Activated T-helper 1 cell treated with Interleukin-2 at 50 U/mL for 16 hours (primary cell): Measurements from ENCODE around the gene ARVCF.
A peak's percentile ranks its signal among the peaks of the same experiment; 100 is the strongest.

Experiments
- DNase-seq: peaks from one replicate; pipeline ENCODE4 v3.0.0-alpha.2; 2020; ENCODE audit warnings: low read depth

ARVCF gene

DNA sequence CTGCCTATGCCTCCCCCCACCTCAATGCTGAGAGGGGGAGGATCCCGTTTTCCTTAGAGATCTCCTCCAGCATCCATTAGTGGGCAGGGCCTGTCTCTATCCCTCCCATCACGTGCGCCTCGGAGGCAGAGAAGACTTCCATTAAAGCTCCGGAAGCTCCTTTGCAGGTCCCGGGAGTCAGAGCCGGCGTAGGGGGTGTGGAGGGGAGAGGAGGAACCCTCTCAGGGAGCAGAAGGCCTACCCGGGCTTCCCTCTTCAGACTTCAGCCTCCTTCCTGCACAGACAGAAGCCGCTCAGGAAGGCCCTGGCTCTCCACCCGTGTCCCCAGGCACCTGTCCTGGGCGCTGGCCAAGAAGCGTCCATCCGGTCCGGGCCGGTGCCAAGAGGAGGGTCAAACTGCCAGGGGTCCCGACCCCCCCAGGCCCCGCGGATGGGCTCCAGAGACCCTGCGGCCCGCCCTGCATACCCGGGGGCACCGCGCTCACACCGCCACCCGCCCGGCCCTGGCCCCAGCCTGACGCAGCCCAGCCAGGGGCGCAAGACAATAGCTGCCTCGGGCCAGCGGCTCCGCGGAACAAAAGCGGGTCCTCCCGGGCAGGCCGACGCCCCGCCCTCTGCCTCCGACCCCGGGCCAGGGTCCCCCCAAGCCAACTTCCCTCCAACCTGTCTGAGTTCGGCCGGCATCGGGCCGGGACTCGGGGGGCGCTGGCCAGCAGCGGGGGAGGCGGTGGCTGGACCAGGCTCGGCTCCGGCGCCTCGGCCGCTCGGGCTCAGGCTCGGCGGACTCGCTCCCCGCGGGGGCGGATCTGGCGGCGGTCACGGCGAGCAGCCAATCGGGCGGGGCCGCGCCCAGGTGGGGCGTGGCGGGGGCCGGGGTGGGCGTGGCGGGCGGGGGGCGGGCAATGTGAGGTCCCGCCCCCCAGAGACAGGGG is 29.9 kb downstream of the ARVCF start:
- peak; percentile 50 for DNase-seq

GRCh38 chr22:19986011-19986409 is 30.6 kb downstream of the ARVCF start:
- DNase-seq, result no peak

- DNase-seq, result no peak
Measured at GRCh38 chr22:19984851-19985811, 31.5 kb downstream of the ARVCF start.

- DNase-seq, result no peak
Measured at GRCh38 chr22:19984201-19984753, 32.3 kb downstream of the ARVCF start.

DNA sequence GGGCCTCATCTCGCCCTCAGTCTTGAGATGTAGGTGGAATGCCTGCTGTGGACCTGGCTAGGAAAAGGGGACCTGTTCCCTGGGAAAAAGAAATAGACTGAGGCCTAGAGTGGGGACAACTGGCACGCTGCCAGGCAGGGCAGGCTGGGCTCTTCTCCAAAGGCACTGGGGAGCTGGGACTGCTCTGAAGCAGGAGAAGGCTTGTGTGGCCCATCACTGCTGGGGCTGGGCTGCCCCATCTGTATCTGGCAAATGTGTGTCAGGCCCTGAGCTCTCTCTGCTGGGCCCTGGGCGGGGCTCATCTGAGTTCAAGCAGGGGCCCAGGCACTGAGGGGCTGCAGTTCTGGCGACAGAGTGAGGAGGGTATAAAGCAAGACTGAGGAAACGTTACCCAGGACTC is 32.9 kb downstream of the ARVCF start:
- DNase-seq, result no peak

DNA sequence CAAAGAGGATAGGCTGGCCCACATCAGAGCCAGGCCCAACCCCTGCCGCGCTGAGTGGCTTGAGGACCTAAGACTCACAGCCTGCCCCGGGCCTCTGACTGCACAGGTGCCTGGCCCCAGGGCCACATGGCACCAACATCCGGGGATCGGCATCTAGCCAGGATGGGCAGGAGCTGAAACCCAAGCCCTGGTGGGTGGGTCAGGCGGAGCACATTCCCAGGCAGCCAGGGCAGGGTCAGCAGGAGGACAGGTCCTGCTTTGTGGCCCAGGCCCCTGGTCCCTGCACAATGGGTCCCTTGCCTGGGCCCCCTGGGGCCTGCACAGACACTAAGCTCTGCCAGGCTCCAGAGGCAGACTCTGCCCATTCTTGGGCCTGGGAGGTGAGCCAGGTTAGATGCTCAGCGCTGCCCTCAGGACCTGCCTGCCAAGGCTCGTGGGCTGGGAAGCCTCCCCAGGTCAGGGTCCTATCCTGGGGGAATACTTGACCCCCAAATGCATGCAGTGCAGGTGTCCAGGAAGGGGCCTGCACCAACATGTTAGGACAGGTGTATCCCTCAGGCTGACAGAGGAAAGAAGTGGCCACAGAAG is 33.5 kb downstream of the ARVCF start:
- no peak for DNase-seq

GRCh38 chr22:19981961-19982920 is 34.4 kb downstream of the ARVCF start:
- no peak for DNase-seq

- no peak for DNase-seq
Measured at GRCh38 chr22:19981171-19981960, 35.3 kb downstream of the ARVCF start.

DNA sequence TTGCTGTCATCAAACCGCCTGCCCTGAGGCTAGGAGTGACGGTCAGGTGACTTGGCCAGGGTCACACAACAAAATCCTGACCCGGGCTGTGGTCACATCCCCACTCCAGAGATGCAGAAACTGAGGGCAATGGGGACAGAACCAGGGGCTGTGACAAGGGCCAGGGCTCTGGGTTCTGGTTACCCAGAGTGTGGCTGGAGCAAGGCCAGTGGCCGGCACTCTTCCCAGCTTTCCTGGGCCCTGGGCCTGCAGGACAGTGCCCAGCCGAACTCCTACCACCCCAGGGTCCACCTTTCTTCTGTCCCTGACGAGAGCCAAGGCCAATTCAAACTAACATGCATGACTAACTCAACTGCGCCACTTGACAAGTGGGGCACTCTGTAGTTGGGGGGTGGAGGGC is 35.9 kb downstream of the ARVCF start:
- DNase-seq, result no peak

GRCh38 chr22:19979712-19980493 is 36.7 kb downstream of the ARVCF start:
- DNase-seq, result no peak

GRCh38 chr22:19978748-19979147 is 37.9 kb downstream of the ARVCF start:
- no peak for DNase-seq

GRCh38 chr22:19977296-19978243 is 39.1 kb downstream of the ARVCF start:
- no peak for DNase-seq

- no peak for DNase-seq
Measured at GRCh38 chr22:19976671-19977070, 40.0 kb downstream of the ARVCF start.

DNA sequence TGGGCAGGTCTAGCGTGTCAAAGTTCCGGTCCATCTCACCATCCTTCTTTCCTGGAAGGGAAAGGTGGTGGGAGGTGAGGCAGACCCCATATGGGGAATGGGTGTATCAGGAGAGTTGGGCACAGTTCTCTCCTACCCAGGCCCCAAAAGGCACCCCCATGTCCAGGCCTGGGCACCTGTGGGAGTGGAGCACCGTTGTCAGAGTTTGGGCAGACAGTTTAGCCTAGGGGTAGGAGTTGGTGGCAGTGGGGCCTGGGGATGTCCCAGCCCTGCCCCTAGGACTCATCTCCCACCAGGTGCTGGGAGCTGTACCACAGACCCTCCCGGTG is 41.0 kb downstream of the ARVCF start:
- DNase-seq, result no peak

DNA sequence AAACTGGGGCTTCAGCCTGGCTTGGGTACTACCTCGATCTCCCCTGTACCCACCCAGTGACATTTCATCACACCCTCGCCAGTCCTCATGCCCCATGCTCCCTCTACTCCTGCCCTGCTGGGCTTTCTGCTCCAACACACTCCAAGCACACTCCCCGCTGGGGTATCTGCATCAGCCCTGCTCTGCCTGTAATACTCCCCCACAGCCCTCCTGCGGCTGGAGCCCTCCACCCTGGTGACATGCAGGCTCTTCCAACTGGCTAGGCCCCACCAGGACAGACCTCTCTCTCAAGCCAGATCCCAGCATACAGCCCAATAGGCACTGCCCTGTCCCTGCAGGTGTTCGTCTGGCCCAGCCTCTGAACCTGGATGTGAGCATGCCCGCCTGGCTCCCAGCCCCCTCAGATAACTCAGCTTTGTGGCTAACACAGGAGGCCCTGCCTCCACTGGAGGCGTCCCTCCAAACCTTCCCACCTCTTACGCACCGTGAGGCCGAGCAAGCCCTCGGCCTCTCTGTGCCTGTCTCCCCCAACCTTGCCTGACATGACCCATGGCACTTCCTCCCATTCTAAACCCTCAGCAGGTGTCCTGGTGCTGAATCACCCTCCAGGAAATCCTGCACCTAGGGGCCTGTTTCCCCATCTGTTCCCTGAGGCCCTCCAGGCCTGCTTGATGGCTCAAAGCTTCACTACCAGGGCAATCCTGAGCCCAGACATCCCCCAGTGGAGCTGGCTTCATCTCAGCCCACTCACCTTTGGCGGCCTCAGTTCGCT is 41.5 kb downstream of the ARVCF start:
- DNase-seq, result no peak

GRCh38 chr22:19974268-19974861 is 42.3 kb downstream of the ARVCF start:
- DNase-seq, result no peak
